ENCODE data around the gene EMCN.
A peak's percentile ranks its signal among the peaks of the same experiment; 100 is the strongest.
"Not testable (repeated sequence)": the region's sequence is repeated elsewhere in the genome, so short reads cannot be mapped to it uniquely, and the experiment has no call there.

EMCN gene

GRCh38 chr4:100489305-100489704, 28.5 kb downstream of the EMCN start:
- DNase-seq, result no peak

- no peak for DNase-seq
Measured at GRCh38 chr4:100486496-100486895, 31.3 kb downstream of the EMCN start.

GRCh38 chr4:100483796-100484195, 34.0 kb downstream of the EMCN start:
- DNase-seq, result peak; percentile 43

GRCh38 chr4:100479971-100480370, 37.9 kb downstream of the EMCN start:
- DNase-seq, result no peak

GRCh38 chr4:100469555-100469954, 48.3 kb downstream of the EMCN start:
- DNase-seq, result no peak

GRCh38 chr4:100466501-100466900, 51.3 kb downstream of the EMCN start:
- no peak for DNase-seq

GRCh38 chr4:100461807-100462605, 55.8 kb downstream of the EMCN start:
- no peak for DNase-seq

GRCh38 chr4:100450449-100450848, 67.4 kb downstream of the EMCN start:
- DNase-seq, result no peak

GRCh38 chr4:100431416-100431815, 86.4 kb downstream of the EMCN start:
- no peak for DNase-seq

GRCh38 chr4:100430451-100430850, 87.4 kb downstream of the EMCN start:
- DNase-seq, result no peak

- no peak for DNase-seq
Measured at GRCh38 chr4:100429616-100430015, 88.2 kb downstream of the EMCN start.

GRCh38 chr4:100428051-100428450, 89.8 kb downstream of the EMCN start:
- DNase-seq, result no peak

GRCh38 chr4:100424376-100424775, 93.4 kb downstream of the EMCN start:
- no peak for DNase-seq

- no peak for DNase-seq
Measured at GRCh38 chr4:100422894-100423293, 94.9 kb downstream of the EMCN start.

- DNase-seq, result peak; percentile 40
Measured at GRCh38 chr4:100421361-100421978, 96.4 kb downstream of the EMCN start.

- no peak for DNase-seq
Measured at GRCh38 chr4:100420571-100420970, 97.3 kb downstream of the EMCN start.

GRCh38 chr4:100417565-100417964, 100.3 kb downstream of the EMCN start:
- DNase-seq, result no peak

- DNase-seq, result no peak
Measured at GRCh38 chr4:100414016-100414790, 103.6 kb downstream of the EMCN start.

GRCh38 chr4:100391863-100392262, 126.0 kb downstream of the EMCN start:
- no peak for DNase-seq

- DNase-seq, result no peak
Measured at GRCh38 chr4:100391086-100391485, 126.7 kb downstream of the EMCN start.

GRCh38 chr4:100386270-100386669, 131.6 kb downstream of the EMCN start:
- no peak for DNase-seq

- DNase-seq, result not testable (repeated sequence)
Measured at GRCh38 chr4:100380401-100380800, 137.4 kb downstream of the EMCN start.

- DNase-seq, result no peak
Measured at GRCh38 chr4:100379583-100380105, 138.2 kb downstream of the EMCN start.

GRCh38 chr4:100372432-100372831, 145.4 kb downstream of the EMCN start:
- no peak for DNase-seq
